Stimulated activated naive CD4-positive, alpha-beta T cell treated with Interleukin-2 at 50 U/mL for 16 hours (primary cell): ENCODE measurements around the gene GSTT2B.
"Not testable (repeated sequence)": the region's sequence is repeated elsewhere in the genome, so short reads cannot be mapped to it uniquely, and the experiment has no call there.

Source experiments
- DNase-seq: peaks from one replicate; lab custom pipeline; 2025; lab: John Stamatoyannopoulos, UW

GSTT2B gene, protein sequence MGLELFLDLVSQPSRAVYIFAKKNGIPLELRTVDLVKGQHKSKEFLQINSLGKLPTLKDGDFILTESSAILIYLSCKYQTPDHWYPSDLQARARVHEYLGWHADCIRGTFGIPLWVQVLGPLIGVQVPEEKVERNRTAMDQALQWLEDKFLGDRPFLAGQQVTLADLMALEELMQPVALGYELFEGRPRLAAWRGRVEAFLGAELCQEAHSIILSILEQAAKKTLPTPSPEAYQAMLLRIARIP

DNA sequence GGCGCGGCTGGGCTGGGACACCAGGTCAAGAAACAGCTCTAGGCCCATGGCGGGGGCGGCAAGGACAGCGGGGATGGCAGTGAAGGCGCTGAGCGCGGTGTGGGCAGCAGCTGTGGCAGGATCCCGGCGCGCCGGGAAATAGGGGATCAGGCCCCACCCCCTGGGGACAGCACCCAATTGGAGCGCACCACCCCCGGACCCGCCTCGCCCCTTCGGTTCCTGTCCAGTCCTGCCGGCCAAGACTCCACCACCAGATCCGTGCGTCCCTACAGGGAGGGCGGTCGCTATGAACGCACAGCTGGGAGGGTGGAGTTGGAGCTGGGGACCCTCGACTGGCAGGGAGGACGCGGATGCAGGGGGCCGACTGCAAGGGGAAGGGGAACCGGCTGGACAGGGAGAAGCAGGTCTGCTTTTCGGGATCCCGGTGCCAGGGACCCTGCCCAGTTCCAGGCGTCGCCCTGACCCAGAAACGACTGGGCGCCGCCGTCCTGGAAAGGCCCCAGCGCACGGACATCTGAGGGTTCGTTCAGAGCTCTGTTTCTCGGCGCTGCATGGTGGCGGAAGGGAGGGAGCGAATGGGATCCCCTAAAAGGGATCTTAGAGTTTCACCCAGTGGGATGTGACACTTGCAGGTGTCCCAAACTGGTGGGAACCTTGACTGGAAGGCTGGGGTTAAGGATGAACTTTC, at the start of gene GSTT2B:
GSTT2B (minus strand) TSS at position 112 of the 688 bp plus-strand sequence; CDS start at position 48, 64 bp downstream.
- DNase-seq, result not testable (repeated sequence)

DNA sequence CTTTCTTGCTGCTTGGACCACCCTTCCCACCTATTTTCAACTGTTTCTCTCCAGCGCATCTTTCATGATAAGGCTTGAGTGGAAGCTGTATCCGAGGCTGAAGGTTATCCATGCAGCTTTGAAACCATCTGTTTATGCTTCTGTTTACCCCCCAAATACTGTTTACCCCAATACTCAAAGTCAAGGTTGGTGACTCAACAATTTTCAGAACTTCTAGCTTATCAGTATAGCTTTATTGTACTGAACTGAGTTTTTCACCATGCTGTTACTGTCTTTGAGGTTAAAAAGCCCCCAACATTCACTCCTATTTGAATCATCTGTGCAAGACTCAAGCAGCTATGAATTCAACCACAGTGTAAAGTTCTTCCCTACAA, 49.0 kb upstream of the GSTT2B start:
- no peak for DNase-seq

DNA sequence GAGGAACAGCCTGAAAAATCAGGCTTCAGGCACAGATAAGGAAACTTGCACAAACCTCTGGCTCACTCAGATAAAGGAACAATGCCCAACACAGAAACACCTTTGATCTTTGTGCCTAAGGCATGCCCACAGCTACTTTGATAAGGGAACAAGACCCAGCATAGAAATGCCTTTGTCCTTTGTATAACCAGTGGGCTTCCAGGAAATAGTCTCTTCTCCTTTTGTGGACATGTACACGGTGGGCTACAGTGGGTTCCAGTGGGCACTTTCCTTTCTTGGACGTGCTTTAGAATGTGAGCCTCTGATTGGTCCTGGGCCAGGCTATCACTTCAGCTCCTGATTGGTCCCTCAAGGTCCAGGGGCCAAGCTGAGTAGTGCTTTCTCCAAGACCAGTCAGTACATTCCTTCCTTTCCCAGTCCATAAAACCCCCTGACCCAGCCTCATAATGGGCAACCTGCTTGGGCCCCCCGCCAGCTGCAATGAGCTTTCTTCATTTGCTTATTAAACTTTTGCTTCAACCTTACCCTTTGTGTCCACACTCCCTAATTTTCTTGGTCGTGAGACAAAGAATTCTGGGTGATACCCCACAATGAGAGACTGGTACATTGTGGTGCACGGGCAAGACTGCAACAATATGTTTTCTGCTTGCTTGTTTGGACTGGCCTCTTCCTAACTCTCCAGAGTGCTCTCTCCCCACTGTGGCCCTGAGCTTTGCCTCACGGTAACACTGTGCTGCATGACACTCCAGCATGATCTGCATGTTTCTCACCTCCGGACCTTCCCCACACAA, 48.4 kb upstream of the GSTT2B start:
- no peak for DNase-seq

DNA sequence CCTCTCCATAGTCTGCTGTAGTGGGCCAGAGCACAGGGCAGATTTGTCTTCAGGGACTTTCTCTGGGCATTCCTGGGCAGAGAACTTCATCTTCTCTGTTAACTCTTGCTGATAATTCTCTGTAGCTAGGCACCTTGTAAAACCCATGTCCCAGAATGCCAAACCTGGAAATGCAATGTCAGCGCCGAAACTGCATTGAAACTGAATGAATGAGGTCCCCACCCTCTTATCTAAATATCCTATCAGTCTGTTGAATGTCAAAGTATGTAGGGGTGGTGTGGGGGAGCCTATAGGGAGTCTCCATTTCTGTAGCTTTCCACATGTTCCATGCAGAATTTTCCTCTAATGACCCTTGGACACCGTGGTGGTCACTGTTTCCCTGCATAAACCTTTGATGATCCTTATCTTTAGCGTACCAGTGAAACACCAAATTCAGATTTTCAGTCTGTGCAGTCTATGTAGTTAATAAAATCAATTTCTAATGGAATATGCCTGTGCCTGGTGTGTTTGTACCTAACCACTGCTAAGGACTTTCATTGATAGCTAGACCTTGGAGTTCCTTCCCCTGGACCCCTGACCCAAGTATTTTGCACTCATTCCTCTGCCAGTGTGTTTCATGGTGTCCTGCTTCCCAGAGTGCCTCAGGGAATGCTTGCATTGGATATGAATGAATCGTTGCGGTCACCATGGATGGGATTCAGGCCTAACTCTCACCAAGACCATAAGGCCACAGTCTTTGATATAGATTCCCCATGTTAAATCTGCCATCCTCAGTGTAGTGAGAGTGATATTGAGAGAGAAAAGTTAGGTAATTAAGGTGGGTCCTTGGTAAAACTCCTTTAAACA, 47.6 kb upstream of the GSTT2B start:
- no peak for DNase-seq

DNA sequence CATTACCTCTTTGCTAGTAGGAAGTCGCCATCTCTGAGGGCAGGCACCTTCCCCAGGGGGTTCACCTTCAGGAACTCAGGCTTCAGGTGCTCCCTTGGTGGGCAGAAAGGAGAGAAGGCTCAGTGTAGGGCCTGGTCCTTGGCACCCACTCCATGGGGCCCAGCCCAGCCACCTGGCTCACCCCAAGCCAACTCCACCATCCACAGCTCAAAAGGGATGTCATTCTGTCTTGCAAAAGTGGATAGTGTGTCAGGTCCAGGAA, 47.0 kb upstream of the GSTT2B start:
- DNase-seq, result no peak

DNA sequence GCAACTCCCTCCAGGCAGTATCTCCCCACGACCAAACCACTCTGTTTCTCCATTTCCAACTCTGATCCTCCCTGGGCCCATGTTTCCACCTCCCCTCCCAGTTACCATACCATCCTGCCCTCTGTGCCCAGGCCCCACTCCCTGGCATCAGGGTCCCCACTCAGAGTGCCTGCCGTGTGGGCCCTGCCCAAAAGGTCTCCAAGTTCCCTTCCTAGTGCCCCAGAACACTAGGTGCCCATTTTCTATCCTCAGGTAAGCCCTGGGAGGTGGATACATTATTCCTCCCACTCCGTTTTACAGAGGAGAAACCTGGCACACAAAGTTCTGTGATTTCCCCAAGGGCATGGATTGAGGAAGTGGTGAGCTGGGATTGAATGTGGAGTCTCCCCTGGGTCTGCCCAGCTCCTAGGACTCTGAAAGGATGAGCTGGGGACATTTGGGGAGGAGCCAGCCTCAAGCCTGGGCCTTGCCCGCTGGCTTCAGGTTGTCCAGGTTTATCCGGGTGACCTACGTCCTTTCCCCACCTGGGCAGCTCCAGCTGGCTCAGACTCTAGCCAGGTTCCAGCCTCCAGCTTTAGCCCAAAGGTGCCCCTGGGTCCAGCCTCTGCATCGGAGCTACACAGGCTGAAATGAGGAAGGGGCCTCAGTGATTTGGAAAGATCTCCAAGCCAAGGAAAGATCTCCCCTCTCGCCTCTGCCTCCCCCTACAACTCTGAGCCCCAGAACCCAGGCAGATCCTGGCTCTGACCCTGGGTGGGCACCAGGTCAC, 46.4 kb upstream of the GSTT2B start:
- no peak for DNase-seq

DNA sequence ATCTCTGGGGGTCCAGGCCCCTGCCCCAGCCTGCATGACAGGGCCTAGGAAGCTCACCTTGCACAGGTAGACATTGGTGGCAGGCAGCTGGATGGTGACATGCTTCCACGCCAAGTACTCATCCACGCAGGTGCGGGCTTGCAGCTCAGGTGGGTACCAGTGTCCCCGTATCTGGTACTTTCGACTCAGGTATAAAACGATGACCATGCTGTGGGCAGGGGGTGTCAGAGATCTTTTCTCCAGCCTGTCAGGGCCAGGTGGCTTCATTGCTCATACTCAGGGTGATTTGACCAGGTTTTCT, 45.9 kb upstream of the GSTT2B start:
- DNase-seq, result no peak

DNA sequence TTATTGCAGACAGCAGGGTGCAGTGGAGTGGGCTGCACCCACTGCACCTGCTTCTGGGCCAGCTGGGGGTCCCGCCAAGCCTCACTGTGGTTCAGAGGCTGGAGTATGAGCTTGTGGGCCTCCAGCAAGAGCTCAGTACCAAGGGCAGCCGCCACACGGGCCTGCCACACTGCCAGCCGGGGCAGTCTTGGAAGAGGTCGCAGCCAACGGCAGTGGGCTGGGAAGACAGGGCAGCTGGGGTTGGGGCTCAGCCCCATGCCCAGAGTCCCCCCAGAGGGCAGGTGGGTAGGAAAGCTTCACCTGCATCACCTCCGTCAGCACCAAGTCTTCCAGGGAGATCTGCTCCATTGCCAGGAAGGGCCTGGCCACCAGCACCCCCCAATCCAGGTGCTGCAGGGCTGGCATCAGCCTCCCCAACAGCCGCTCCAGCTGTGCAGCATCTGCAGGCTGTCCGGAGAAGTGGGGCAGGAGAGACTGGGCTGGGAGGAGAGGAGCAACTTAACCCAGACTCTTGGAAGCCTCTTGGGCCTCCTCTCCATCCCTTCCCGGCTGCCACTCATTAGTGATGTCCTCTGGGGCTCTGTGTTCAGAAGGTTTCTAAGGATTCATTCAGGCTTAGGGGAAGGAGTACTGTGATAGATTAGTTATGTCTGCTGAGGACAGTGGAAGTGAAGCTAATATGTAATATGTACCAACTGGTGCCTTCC, 45.4 kb upstream of the GSTT2B start:
- no peak for DNase-seq

DNA sequence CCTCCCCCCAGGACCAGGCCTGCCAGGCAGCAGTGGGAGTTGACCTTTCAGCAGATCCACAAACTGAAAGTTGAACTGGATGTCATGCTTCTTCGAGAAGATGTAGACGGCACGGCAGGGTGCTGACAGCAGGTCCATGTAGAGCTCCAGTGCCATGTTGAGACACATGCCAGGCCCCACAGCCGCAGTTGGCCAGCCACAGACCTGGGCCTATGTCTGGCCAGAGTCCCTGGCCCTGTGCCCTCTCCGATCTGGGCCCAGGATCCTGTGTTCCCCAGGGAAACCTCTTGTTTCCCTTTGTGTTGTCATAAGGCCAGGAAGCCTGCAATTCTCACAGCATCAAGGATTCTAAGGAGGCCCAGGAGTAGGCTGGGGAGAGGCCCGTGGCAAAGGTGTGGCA, 44.2 kb upstream of the GSTT2B start, which contains the start of gene GSTT4:
GSTT4 (minus strand) TSS at position 253 of the 400 bp plus-strand sequence; CDS start at position 156, 97 bp downstream.
- DNase-seq, result no peak

DNA sequence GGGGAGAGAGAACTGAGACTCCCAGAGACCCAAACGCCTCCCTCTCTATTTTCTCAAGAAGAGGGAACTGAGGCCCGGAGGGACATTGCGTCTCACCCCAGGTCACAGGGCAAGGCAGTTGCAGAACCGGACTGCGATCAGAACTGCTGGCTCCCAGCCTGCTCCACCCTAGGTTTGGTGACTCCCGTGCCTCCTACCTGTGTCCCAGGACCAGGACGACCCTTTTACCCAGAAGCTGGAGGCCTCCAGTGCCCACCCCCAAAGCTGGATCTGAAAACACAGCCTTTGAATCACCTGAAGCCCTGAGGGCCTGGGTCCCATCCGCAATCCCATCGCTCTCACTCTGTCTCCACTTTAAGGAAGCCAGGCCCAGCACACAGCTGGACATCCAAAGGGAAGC, 42.9 kb upstream of the GSTT2B start:
- no peak for DNase-seq

DNA sequence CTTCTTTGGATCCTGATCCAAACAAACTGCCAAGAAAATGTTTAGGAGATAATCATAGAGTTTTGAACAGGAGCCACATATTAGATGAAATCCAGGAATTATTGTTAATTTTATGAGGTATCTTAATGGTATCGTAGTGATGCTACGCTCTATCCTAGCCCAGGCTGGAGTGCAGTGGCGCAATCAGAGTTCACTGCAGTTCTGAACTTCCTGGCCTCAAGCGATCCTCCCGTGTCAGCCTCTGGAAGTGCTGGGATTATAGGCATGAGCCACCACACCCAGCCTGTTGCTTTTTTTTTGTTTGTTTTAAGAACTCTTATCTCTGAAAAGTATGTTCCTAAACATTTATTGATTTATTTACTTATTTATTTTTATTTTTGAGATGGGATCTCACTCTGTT, 41.9 kb upstream of the GSTT2B start:
- no peak for DNase-seq

DNA sequence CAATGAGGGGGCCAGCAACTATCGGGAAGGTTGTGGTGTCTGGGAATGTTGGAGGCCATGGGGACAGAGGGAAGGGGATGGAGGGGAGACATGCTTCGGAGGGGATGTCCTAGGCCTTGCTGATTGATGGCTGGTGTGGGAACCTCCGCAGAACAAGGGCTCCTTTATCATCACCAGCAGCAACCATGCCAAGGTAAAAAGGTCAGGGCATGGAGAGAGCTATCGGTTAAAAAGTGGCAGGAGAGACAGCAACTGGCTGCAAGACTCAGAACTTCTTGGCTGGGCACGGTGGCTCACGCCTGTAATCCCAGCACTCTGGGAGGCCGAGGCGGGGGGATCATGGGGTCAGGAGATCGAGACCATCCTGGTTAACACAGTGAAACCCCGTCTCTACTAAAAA, 41.3 kb upstream of the GSTT2B start:
- DNase-seq, result no peak

DNA sequence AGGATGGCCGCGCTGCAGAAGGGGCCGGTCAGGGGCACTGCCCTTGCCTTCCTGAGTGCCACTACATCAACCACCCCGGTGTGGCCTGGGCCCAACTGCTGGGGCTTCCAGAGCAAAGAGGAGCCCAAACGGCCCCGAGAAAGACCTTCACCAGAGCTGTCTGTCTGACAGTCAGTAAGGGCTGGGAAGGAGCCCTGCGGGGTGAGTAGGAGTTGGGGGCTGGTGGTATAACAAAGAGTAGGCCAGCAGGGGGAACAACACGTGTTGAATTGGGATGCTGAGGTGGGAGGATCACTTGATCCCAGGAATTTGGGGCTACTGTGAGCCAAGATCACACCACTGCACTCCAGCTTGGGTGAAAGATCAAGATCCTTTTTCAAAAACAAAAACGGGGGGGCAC, 40.3 kb upstream of the GSTT2B start:
- DNase-seq, result no peak

DNA sequence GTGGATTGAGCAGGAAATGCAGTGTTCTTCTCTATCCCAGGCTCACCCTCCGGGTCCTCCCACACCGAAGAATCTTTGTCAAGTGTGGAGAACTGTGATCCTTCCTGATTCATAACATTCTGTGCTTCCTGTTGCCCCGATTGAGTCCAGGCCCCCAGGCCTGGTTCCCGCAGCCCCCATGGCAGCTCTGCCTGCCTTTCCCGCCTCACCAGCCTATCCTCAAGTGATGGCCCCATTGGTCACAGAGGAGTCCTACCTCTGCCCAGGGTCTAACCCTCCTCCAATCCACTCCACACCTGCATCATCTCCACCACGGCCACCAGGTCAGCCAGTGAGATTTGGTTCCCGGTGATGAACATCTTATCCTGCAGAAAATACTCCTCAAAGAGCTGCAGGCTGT, 38.8 kb upstream of the GSTT2B start:
- not testable (repeated sequence) for DNase-seq

DNA sequence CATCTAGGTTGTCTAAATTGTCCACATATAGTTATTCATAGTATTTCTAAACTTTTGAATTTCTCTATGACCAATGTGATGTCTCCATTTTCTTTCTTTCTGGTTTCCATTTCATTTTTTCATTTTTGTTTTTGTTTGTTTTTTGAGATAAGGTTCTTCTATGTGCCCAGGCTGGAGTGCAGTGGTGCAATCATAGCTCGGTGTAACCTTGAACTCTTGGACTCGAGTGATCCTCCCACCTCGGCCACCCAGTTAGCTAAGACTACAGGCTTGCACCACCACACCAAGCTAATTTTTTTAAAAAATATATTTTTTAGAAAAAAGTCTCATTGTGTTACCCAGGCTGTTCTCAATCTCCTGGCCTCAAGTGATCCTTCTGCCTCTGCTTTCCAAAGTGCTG, 36.1 kb upstream of the GSTT2B start:
- no peak for DNase-seq

DNA sequence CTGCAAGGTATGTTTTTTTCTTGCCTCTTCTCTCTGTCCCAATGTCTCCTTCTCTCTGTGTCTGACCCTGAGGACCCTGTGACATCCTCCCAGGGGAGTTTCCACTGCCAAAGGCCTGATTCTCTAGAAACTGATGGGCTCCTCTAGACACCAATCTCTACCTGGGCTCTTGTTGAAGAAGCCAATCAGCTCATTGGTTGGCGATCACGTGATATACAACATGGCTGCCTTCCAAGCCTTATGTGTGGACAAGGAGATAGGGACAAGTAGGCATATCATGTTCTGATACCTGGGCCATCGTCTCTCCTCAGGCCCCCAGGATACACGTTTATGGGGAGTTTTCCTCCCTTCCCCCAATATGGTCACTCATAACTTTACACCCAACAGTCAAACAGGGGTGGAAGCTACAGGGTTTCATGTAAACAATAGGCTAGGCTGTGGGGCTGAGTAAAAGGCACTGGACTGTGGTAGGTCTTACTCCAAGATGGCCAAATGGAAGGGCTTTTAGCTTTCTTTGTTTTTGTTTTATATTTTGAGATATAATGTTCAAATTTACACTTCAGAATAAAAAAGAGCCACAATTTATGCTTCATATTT, 32.7 kb upstream of the GSTT2B start:
- DNase-seq, result not testable (repeated sequence)

DNA sequence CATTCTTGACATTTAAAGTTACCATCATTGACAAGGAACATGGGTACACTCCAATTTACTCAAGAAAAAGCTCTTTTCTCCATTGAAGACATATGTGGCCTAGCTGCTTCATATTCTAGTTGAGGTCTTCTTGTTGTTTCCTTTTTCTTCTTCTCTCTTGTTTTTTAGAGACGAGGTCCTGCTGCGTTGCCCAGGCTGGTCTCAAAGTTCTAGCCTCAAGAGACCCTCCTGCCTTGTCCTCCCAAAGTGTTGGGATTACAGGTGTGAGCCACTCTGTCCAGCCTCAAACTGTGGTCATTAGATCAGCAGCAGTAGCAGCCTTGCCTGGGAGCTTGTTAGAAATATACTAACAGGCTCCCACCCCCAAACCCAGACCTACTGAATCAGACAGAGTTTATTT, 32.1 kb upstream of the GSTT2B start:
- not testable (repeated sequence) for DNase-seq

DNA sequence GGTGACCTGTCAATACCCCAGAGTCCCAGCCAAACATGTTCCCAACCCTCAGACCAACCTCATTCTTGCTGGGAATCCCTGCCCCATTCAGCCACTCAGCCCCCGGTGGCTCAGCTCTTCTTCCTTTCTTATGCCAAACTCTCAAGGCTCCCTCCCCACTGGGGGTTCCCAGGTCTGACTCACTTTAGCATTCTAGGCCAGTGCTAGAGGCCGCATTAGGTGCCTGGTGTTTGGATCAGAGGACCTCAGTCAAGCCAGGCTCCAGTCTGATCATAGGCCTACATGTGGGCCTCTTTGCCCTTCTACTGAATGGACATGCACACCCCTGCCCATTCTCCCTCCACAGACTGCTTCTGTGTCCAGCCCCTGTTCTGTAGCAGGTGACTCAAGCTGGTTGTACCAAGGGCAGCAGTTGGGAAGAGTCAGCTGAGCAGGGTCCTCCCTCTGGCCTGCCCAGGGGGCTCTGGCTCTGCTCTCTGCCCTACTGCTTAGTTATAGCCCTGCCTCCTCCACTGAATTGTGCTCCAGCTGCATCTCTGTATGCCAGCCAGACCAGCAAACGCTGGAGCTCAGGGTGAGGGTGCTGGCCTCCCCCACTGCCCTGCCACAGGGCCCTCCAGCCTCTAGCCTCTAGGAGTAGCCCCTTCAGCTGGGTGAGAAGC, 28.7 kb upstream of the GSTT2B start:
- DNase-seq, result not testable (repeated sequence)

DNA sequence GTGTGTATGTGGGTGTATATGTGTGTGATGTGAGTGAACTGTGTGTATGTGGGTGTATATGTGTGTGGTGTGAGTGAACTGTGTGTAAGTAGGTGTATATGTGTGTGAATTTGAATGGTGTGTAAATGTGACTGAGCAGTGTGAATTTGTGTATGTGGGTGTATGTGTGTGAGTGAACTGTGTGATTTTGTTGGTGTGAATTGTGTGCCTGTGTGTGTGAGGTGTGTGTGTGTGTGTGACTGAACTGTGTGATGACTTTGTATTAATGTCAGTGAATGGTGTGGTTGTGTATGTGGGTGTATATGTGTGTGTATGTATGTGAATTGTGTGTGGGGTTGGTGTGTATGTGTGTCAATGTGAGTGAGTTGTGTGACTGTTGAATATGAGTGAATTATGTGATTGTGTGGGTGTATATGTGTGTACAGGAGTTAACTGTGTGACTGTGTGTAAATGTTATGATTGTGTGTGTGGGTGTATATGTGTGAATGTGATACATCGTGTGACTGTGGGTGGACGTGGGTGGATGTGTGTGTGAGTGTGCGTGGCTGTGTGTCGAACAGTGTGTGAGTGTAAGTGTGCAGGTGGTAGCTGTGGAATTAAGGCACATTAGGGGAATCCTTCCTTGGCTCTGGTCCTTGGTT, 25.7 kb upstream of the GSTT2B start:
- not testable (repeated sequence) for DNase-seq

DNA sequence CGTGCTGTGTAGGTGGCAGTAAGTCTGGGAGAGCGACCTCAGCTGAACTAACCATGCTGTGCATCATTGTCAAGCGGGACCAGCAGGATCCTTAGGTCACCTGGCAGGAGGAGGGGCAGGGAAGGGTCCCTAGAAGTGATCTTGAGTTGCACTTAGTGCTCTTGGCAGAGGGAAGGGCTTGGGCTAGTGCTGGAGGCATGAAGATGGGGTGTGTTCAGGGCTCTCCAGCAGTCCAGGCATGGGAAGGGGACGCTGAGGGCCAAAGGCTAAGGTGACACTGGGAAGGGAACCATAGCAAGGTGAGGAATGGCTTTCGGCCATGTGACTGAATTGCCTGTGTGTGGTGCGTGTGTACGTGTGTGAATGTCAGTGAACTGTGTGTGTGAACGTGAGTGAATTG, 25.1 kb upstream of the GSTT2B start:
- DNase-seq, result not testable (repeated sequence)
